Panc1 (cell line): ENCODE data around the gene RAB8A. TPM values are rescaled to one million over a fixed set of nuclear protein-coding genes. Genes with fewer than 3 reads are reported as not detected.

Experiments used
- ATAC-seq: fragments of 200-7000 bp; cut with Tn5 transposase; 2 replicates; pipeline ENCODE4 v1.9.1; 2020; ENCODE audit warnings: mild to moderate bottlenecking, moderate library complexity
- BruUV-seq: library from RNA; stranded (reverse); fragments of 400-500 nt; replicated peaks from 2 replicates; lab custom pipeline; 2021; lab: Mats Ljungman, UMichigan
- CTCF ChIA-PET: fragments of 300-600 bp; sonication (Branson Sonifier 250); formaldehyde crosslinking; loops from one replicate; lab custom pipeline; 2022; ENCODE audit warnings: antibody characterized with exemption; lab: Charles Lee
- POLR2A ChIA-PET: fragments of 300-600 bp; sonication (Branson Sonifier 250); formaldehyde crosslinking; loops from one replicate; lab custom pipeline; 2022; ENCODE audit warnings: antibody characterized with exemption; lab: Charles Lee
- DNase-seq: peaks from one replicate; pipeline ENCODE4 v3.0.0-alpha.2; 2010; ENCODE audit warnings: low read depth, low spot score
- H3K27ac ChIP-seq: 2 replicates; pipeline ENCODE4 v1.5.1; 2011; ENCODE audit warnings: mild to moderate bottlenecking, low read length, inconsistent platforms
- H3K27me3 ChIP-seq: fragments of 200-500 bp; sonication (Bioruptor generic); 2 replicates; pipeline ENCODE4 v1.6.0; 2014; ENCODE audit warnings: low read length, inconsistent platforms; ENCODE audit not compliant: control insufficient read depth, insufficient read depth
- H3K36me3 ChIP-seq: fragments of 200-500 bp; sonication (Bioruptor generic); 2 replicates; pipeline ENCODE4 v1.5.1; 2014; ENCODE audit warnings: inconsistent platforms, mild to moderate bottlenecking, low read length, moderate library complexity; ENCODE audit not compliant: control insufficient read depth, insufficient read depth
- H3K4me1 ChIP-seq: 2 replicates; pipeline ENCODE4 v1.5.1; 2011; ENCODE audit warnings: inconsistent platforms, mild to moderate bottlenecking, low read length, moderate library complexity; ENCODE audit not compliant: control insufficient read depth, insufficient read depth
- H3K4me3 ChIP-seq, 2 experiments: 2 replicates each; pipeline ENCODE4 v1.5.1; 2011 to 2012; ENCODE audit warnings: low read depth in 2 of 2, low read length in 2 of 2, mild to moderate bottlenecking in 2 of 2, inconsistent platforms in 1 of 2, moderate library complexity in 1 of 2
- H3K9me3 ChIP-seq: fragments of 200-500 bp; sonication (Bioruptor generic); 2 replicates; pipeline ENCODE4 v1.5.1; 2014; ENCODE audit warnings: low read depth, mild to moderate bottlenecking, inconsistent platforms, low read length, moderate library complexity; ENCODE audit not compliant: control insufficient read depth, insufficient read depth
- POLR2AphosphoS5 ChIP-seq: IDR thresholded peaks from 2 replicates; pipeline ENCODE4 v1.6.1; 2012; ENCODE audit warnings: mild to moderate bottlenecking, low read depth, low read length, moderate library complexity
- SIN3A ChIP-seq: IDR thresholded peaks from 2 replicates; pipeline ENCODE4 v1.6.1; 2012; ENCODE audit warnings: low read depth, mild to moderate bottlenecking, low read length, moderate library complexity, borderline replicate concordance; ENCODE audit not compliant: insufficient read depth
- TCF7L2 ChIP-seq: IDR thresholded peaks from 2 replicates; pipeline ENCODE4 v1.6.1; 2011; ENCODE audit warnings: mild to moderate bottlenecking, low read depth, low read length, inconsistent platforms
- in situ Hi-C: cut with HindIII; loops from 2 replicates; pipeline ENCODE4 v1.10.0; 2016; ENCODE audit warnings: low sequenced_read_pairs, low pct_unique_long_range_greater_than_20kb
- intact Hi-C: fragments of 100-400 bp; cut with micrococcal nuclease; formaldehyde crosslinking; loops from one replicate; pipeline ENCODE4 v1.10.0; 2022; ENCODE audit not compliant: unreplicated experiment
- total RNA-seq: library from RNA; stranded (reverse); gene quantifications from one replicate; pipeline ENCODE4 v1.2.1, GENCODE V29; 2021; ENCODE audit not compliant: unreplicated experiment
- TF ChIP-seq, protein P1 (sequence below): fragments of 450-650 bp; IDR thresholded peaks from 2 replicates; pipeline ENCODE4 v1.5.1; 2017; ENCODE audit warnings: mild to moderate bottlenecking
- TF ChIP-seq, protein P2 (sequence below), 2 experiments: IDR thresholded peaks; 2 replicates each; pipeline ENCODE4 v1.6.1; 2011 to 2012; ENCODE audit warnings: low read depth in 2 of 2, control low read depth in 1 of 2, low read length in 1 of 2, mild to moderate bottlenecking in 1 of 2, moderate library complexity in 1 of 2; ENCODE audit not compliant: insufficient read depth in 1 of 2

RAB8A gene
- total RNA-seq, 1 experiment from 2014 or later, result 75.8 TPM

DNA sequence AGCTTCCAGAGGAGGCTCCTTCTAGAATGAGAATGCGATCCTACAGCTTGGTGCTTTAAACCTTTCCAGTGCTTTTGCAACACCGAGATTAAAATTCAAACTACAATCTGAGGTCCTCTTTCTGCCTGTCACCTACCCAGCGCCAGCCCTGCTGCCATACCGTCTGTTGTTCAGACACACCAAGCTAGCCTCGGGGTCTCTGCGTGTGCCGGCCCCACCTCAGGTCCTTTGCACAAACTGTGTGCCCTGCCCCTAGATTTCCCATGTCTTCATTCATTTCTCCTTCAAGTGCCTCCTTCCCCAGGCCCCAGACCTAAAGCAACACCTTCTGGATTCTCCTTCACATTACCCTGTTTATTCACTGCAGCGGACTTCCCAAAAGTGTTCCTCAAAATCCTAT, 42.9 kb downstream of the RAB8A start:
- BruUV-seq, result no TSS peak
- intact Hi-C loops, result no loop called here
- H3K27me3 ChIP-seq, result no peaks in the 10 kb centered on the region
- ATAC-seq, result no peak
- CTCF ChIA-PET, result no interaction called here
- in situ Hi-C loops, result no loop called here
- H3K27ac ChIP-seq, result no peak overlapping the region
- H3K4me3 ChIP-seq, result no peak overlapping the region
- DNase-seq, result no peak
- POLR2A ChIA-PET, result interaction anchor here (0.7 kb wide), 1 partner anchor 223 kb away, joined by 3 read pairs; no protein-coding TSS in a partner anchor
- no peaks in the 10 kb centered on the region for H3K9me3 ChIP-seq
- TF ChIP-seq, protein P1, sequence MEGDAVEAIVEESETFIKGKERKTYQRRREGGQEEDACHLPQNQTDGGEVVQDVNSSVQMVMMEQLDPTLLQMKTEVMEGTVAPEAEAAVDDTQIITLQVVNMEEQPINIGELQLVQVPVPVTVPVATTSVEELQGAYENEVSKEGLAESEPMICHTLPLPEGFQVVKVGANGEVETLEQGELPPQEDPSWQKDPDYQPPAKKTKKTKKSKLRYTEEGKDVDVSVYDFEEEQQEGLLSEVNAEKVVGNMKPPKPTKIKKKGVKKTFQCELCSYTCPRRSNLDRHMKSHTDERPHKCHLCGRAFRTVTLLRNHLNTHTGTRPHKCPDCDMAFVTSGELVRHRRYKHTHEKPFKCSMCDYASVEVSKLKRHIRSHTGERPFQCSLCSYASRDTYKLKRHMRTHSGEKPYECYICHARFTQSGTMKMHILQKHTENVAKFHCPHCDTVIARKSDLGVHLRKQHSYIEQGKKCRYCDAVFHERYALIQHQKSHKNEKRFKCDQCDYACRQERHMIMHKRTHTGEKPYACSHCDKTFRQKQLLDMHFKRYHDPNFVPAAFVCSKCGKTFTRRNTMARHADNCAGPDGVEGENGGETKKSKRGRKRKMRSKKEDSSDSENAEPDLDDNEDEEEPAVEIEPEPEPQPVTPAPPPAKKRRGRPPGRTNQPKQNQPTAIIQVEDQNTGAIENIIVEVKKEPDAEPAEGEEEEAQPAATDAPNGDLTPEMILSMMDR, result no peak
- TF ChIP-seq POLR2AphosphoS5 (no peak), SIN3A (no peak), TCF7L2 (no peak)
- TF ChIP-seq, protein P2, sequence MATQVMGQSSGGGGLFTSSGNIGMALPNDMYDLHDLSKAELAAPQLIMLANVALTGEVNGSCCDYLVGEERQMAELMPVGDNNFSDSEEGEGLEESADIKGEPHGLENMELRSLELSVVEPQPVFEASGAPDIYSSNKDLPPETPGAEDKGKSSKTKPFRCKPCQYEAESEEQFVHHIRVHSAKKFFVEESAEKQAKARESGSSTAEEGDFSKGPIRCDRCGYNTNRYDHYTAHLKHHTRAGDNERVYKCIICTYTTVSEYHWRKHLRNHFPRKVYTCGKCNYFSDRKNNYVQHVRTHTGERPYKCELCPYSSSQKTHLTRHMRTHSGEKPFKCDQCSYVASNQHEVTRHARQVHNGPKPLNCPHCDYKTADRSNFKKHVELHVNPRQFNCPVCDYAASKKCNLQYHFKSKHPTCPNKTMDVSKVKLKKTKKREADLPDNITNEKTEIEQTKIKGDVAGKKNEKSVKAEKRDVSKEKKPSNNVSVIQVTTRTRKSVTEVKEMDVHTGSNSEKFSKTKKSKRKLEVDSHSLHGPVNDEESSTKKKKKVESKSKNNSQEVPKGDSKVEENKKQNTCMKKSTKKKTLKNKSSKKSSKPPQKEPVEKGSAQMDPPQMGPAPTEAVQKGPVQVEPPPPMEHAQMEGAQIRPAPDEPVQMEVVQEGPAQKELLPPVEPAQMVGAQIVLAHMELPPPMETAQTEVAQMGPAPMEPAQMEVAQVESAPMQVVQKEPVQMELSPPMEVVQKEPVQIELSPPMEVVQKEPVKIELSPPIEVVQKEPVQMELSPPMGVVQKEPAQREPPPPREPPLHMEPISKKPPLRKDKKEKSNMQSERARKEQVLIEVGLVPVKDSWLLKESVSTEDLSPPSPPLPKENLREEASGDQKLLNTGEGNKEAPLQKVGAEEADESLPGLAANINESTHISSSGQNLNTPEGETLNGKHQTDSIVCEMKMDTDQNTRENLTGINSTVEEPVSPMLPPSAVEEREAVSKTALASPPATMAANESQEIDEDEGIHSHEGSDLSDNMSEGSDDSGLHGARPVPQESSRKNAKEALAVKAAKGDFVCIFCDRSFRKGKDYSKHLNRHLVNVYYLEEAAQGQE (IDR thresholded peaks at IDR 0.05; ENCODE audit: insufficient read depth in 1 of 2, low read depth in 2 of 2, low read length in 1 of 2), result no peak
- H3K4me1 ChIP-seq, result no peaks in the 10 kb centered on the region
- no peaks in the 10 kb centered on the region for H3K36me3 ChIP-seq

DNA sequence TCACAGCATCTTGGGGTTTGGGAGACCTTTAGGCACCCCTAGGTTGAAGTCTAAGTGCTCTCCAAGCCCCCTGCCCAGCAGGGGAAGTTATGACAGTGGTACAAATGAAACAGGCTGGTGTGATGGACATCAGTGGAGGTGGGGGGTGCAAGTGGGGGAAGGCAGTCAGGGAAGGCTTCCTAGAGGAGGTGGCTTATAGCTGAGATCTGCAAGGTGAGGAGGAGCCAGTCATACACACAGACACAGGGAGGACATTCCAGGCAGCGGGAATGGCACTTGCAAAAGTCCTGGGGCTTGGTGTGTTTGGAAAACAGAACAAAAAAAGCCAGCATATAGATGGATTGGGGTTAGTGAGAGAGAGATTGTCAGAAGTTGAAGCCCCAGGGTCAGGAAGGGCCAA, 43.4 kb downstream of the RAB8A start:
- BruUV-seq, result no TSS peak
- intact Hi-C loops, result no loop called here
- Histone ChIP-seq H3K36me3 (no peaks in the 10 kb centered on the region), H3K4me1 (no peaks in the 10 kb centered on the region), H3K9me3 (no peaks in the 10 kb centered on the region), H3K4me3 (no peak overlapping the region), H3K27ac (no peak overlapping the region), H3K27me3 (no peaks in the 10 kb centered on the region)
- DNase-seq, result no peak
- ChIA-PET POLR2A (interaction anchor here (0.7 kb wide), 1 partner anchor 222 kb away, joined by 3 read pairs; no protein-coding TSS in a partner anchor), CTCF (no interaction called here)
- TF ChIP-seq POLR2AphosphoS5 (no peak), SIN3A (no peak), TCF7L2 (no peak)
- TF ChIP-seq, protein P1, result no peak
- TF ChIP-seq, protein P2 (IDR thresholded peaks at IDR 0.05; ENCODE audit: insufficient read depth in 1 of 2, low read depth in 2 of 2, low read length in 1 of 2), result no peak
- no peak for ATAC-seq
- in situ Hi-C loops, result no loop called here
